ENCODE results near the gene PSME2.

The PSME2 gene

GRCh38 chr14:24171422-24172260 lies 25.2 kb upstream of the PSME2 start, which contains the start of gene REC8:
TSS of gene REC8 (plus strand) at chr14:24172080. CDS start at chr14:24172553, 473 bp downstream.
- Histone ChIP-seq H3K36me3 (replicated peaks) (peaks cover 16% of the 10 kb centered on the region), H3K27me3 (replicated peaks) (no peaks in the 10 kb centered on the region), H3K27ac (no peak within 1 kb of the TSS), H3K4me3 (ENCODE audit: low read depth, low read length) (peak within 1 kb of the TSS; percentile 64)
- no peak for TF ChIP-seq CTCF (IDR thresholded peaks at IDR 0.05; ENCODE audit: low read depth, low read length, missing control alignments)
- DNase-seq: peak; percentile 71
- in situ Hi-C loops (cut with HindIII; ENCODE audit: low pct_ligation_motif_present, low sequenced_read_pairs): no loop called here

- no peak for TF ChIP-seq CTCF (IDR thresholded peaks at IDR 0.05; ENCODE audit: low read depth, low read length, missing control alignments)
- H3K27ac ChIP-seq: no peak overlapping the region
- in situ Hi-C loops (cut with HindIII; ENCODE audit: low pct_ligation_motif_present, low sequenced_read_pairs): no loop called here
- H3K27me3 ChIP-seq (replicated peaks): no peaks in the 10 kb centered on the region
- no peak overlapping the region for H3K4me3 ChIP-seq (ENCODE audit: low read depth, low read length)
- peaks cover 51% of the 10 kb centered on the region for H3K36me3 ChIP-seq (replicated peaks)
- no peak for DNase-seq
These were observed 21.2 kb upstream of the PSME2 start for GRCh38 chr14:24167469-24168114.

GRCh38 chr14:24165785-24166184 lies 19.4 kb upstream of the PSME2 start:
- in situ Hi-C loops (cut with HindIII; ENCODE audit: low pct_ligation_motif_present, low sequenced_read_pairs): no loop called here
- no peak for DNase-seq
- no peaks in the 10 kb centered on the region for H3K27me3 ChIP-seq (replicated peaks)
- H3K4me3 ChIP-seq (ENCODE audit: low read depth, low read length): no peak overlapping the region
- no peak for TF ChIP-seq CTCF (IDR thresholded peaks at IDR 0.05; ENCODE audit: low read depth, low read length, missing control alignments)
- peaks cover 51% of the 10 kb centered on the region for H3K36me3 ChIP-seq (replicated peaks)
- H3K27ac ChIP-seq: no peak overlapping the region

GRCh38 chr14:24164518-24164991 lies 18.1 kb upstream of the PSME2 start:
- no peak overlapping the region for H3K27ac ChIP-seq
- no peak for DNase-seq
- peaks cover 59% of the 10 kb centered on the region for H3K36me3 ChIP-seq (replicated peaks)
- no peaks in the 10 kb centered on the region for H3K27me3 ChIP-seq (replicated peaks)
- in situ Hi-C loops (cut with HindIII; ENCODE audit: low pct_ligation_motif_present, low sequenced_read_pairs): no loop called here
- no peak for TF ChIP-seq CTCF (IDR thresholded peaks at IDR 0.05; ENCODE audit: low read depth, low read length, missing control alignments)
- H3K4me3 ChIP-seq (ENCODE audit: low read depth, low read length): no peak overlapping the region

GRCh38 chr14:24162093-24162492 lies 15.7 kb upstream of the PSME2 start:
- Histone ChIP-seq H3K4me3 (ENCODE audit: low read depth, low read length) (peak overlapping the region; percentile 79), H3K27ac (no peak overlapping the region), H3K27me3 (replicated peaks) (no peaks in the 10 kb centered on the region), H3K36me3 (replicated peaks) (peaks cover 71% of the 10 kb centered on the region)
- in situ Hi-C loops (cut with HindIII; ENCODE audit: low pct_ligation_motif_present, low sequenced_read_pairs): no loop called here
- peak; percentile 37 for DNase-seq
- TF ChIP-seq CTCF (IDR thresholded peaks at IDR 0.05; ENCODE audit: low read depth, low read length, missing control alignments): no peak

Data from brain microvascular endothelial cell (primary cell).